ENCODE measurements around the gene FCF1. TPM values are rescaled to one million over a fixed set of nuclear protein-coding genes. Genes with fewer than 3 reads are reported as not detected.
A peak's percentile ranks its signal among the peaks of the same experiment; 100 is the strongest.

FCF1 gene
- total RNA-seq, 1 donor from 2014 or later: 64.1 TPM

DNA sequence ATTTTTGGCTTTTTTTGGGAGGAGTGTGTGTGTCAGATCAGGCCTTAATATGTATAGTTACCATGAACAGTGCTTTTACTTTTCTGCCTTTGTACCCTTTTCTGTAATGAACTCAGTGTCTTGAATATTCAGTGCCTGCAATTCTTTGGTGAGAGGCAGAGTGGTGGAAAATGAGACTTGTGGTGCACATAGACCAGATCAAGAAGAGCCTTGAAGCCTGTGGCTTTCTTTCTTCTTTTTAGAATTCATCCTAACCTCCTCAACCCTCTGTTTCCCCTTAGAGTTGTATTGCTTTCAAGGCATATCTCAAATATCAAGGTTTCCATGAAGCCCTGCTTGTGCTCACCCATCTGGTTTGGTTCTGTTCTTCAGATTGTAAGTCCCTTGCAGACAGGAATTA lies 52.8 kb downstream of the FCF1 start:
- Histone ChIP-seq H3K9ac (ENCODE audit: low read length) (peak overlapping the region; percentile 93), H3K27ac (ENCODE audit: low read depth, low read length) (no peak overlapping the region), H3K4me3 (ENCODE audit: insufficient read depth, low read depth, low read length) (peak overlapping the region; percentile 64), H3K36me3 (ENCODE audit: insufficient read depth, low read length) (no peaks in the 10 kb centered on the region), H3K4me2 (ENCODE audit: low read length) (peak overlapping the region; percentile 98), H3K27me3 (ENCODE audit: insufficient read depth, low read length) (no peaks in the 10 kb centered on the region), H3K79me2 (ENCODE audit: insufficient read depth, low read length) (peaks cover 76% of the 10 kb centered on the region), H4K20me1 (ENCODE audit: insufficient read depth, low read length) (peaks cover 61% of the 10 kb centered on the region), H3K9me3 (ENCODE audit: insufficient read depth, low read depth, low read length) (no peaks in the 10 kb centered on the region), H3K4me1 (ENCODE audit: insufficient read depth, low read length) (peaks cover 14% of the 10 kb centered on the region), H2AFZ (ENCODE audit: low read depth, low read length) (no peak overlapping the region)
- Mint-ChIP-seq H3K36me3 (ENCODE audit: low read depth, unreplicated experiment) (peaks cover 3% of the 10 kb centered on the region), H3K27ac (ENCODE audit: unreplicated experiment) (no peak overlapping the region), H3K4me1 (ENCODE audit: low read depth, unreplicated experiment) (peaks cover 20% of the 10 kb centered on the region), H3K9me3 (ENCODE audit: unreplicated experiment) (no peaks in the 10 kb centered on the region), H3K27me3 (ENCODE audit: low read depth, unreplicated experiment) (no peaks in the 10 kb centered on the region), H3K4me3 (ENCODE audit: unreplicated experiment) (peak overlapping the region; percentile 98)
- no peak for DNase-seq (ENCODE audit: low read depth)
- TF ChIP-seq EZH2 (IDR thresholded peaks at IDR 0.05; ENCODE audit: insufficient read depth, low read length): no peak
- TF ChIP-seq CTCF (IDR thresholded peaks at IDR 0.05; ENCODE audit: insufficient read depth, low read depth, low read length): no peak
- FAIRE-seq: no peak

DNA sequence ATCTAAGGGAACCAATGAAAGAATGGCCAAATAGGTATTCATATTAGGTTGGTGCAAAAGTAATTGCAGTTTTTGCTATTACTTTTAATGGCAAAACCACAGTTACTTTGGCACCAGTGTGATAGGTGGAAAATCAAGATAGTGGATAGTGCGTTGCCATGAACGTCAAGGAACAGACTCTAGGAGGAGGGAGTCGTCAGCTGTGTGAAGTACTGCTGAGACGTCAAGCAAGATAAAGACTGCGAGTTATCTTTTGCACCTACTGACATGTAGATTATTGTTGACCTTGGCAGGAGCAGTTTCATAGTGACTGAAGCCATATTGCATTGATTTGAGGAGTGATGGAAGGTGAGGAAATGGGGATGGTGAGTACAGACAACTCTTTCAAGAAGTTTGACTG lies 58.5 kb downstream of the FCF1 start:
- H3K4me1 Mint-ChIP-seq (ENCODE audit: low read depth, unreplicated experiment): peaks cover 10% of the 10 kb centered on the region
- DNase-seq (ENCODE audit: low read depth): no peak
- no peaks in the 10 kb centered on the region for H3K36me3 Mint-ChIP-seq (ENCODE audit: low read depth, unreplicated experiment)
- H3K27ac Mint-ChIP-seq (ENCODE audit: unreplicated experiment): no peak overlapping the region
- H3K27me3 ChIP-seq (ENCODE audit: insufficient read depth, low read length): no peaks in the 10 kb centered on the region
- no peak overlapping the region for H2AFZ ChIP-seq (ENCODE audit: low read depth, low read length)
- no peaks in the 10 kb centered on the region for H3K27me3 Mint-ChIP-seq (ENCODE audit: low read depth, unreplicated experiment)
- peaks cover 90% of the 10 kb centered on the region for H3K79me2 ChIP-seq (ENCODE audit: insufficient read depth, low read length)
- no peak overlapping the region for H3K4me2 ChIP-seq (ENCODE audit: low read length)
- peaks cover 74% of the 10 kb centered on the region for H4K20me1 ChIP-seq (ENCODE audit: insufficient read depth, low read length)
- no peaks in the 10 kb centered on the region for H3K36me3 ChIP-seq (ENCODE audit: insufficient read depth, low read length)
- H3K4me1 ChIP-seq (ENCODE audit: insufficient read depth, low read length): no peaks in the 10 kb centered on the region
- H3K9me3 ChIP-seq (ENCODE audit: insufficient read depth, low read depth, low read length): no peaks in the 10 kb centered on the region
- H3K4me3 Mint-ChIP-seq (ENCODE audit: unreplicated experiment): no peak overlapping the region
- no peak for FAIRE-seq
- TF ChIP-seq EZH2 (IDR thresholded peaks at IDR 0.05; ENCODE audit: insufficient read depth, low read length) (no peak), CTCF (IDR thresholded peaks at IDR 0.05; ENCODE audit: insufficient read depth, low read depth, low read length) (no peak)
- H3K27ac ChIP-seq (ENCODE audit: low read depth, low read length): no peak overlapping the region
- no peaks in the 10 kb centered on the region for H3K9me3 Mint-ChIP-seq (ENCODE audit: unreplicated experiment)
- H3K4me3 ChIP-seq (ENCODE audit: insufficient read depth, low read depth, low read length): no peak overlapping the region
- no peak overlapping the region for H3K9ac ChIP-seq (ENCODE audit: low read length)

DNA sequence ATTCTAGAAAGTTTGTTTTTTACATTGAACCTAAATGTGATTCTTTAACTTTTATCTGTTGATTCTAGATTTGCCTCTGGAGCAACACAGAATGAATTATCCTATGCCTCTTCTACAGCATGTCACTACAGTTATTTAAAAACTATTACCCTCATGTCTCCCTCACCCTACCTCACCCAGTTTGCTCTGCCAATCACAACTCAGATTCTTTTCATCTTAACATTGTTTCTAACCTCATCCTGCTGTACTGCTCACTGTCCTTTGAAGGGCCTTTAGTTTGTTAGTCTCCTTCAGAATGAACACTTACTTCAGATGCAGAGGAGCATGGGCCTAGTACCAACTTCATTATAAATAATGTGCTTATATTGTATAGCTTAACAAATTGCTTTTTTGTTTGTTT lies 71.7 kb downstream of the FCF1 start:
- FAIRE-seq: no peak
- H3K36me3 ChIP-seq (ENCODE audit: insufficient read depth, low read length): peaks cover 43% of the 10 kb centered on the region
- H3K4me3 Mint-ChIP-seq (ENCODE audit: unreplicated experiment): no peak overlapping the region

More for the DNA sequence above, 71.7 kb downstream of the FCF1 start:
- no peak for TF ChIP-seq CTCF (IDR thresholded peaks at IDR 0.05; ENCODE audit: insufficient read depth, low read depth, low read length)
- TF ChIP-seq EZH2 (IDR thresholded peaks at IDR 0.05; ENCODE audit: insufficient read depth, low read length): no peak
- no peak overlapping the region for H2AFZ ChIP-seq (ENCODE audit: low read depth, low read length)
- Mint-ChIP-seq H3K27me3 (ENCODE audit: low read depth, unreplicated experiment) (no peaks in the 10 kb centered on the region), H3K4me1 (ENCODE audit: low read depth, unreplicated experiment) (peaks cover 9% of the 10 kb centered on the region), H3K9me3 (ENCODE audit: unreplicated experiment) (no peaks in the 10 kb centered on the region), H3K36me3 (ENCODE audit: low read depth, unreplicated experiment) (peaks cover 13% of the 10 kb centered on the region), H3K27ac (ENCODE audit: unreplicated experiment) (no peak overlapping the region)
- H3K79me2 ChIP-seq (ENCODE audit: insufficient read depth, low read length): peaks cover 34% of the 10 kb centered on the region
- H3K4me3 ChIP-seq (ENCODE audit: insufficient read depth, low read depth, low read length): no peak overlapping the region
- no peak overlapping the region for H3K4me2 ChIP-seq (ENCODE audit: low read length)
- H3K4me1 ChIP-seq (ENCODE audit: insufficient read depth, low read length): no peaks in the 10 kb centered on the region
- H4K20me1 ChIP-seq (ENCODE audit: insufficient read depth, low read length): peaks cover 40% of the 10 kb centered on the region
- no peaks in the 10 kb centered on the region for H3K27me3 ChIP-seq (ENCODE audit: insufficient read depth, low read length)
- H3K9me3 ChIP-seq (ENCODE audit: insufficient read depth, low read depth, low read length): no peaks in the 10 kb centered on the region
- H3K27ac ChIP-seq (ENCODE audit: low read depth, low read length): no peak overlapping the region
- DNase-seq (ENCODE audit: low read depth): no peak
- H3K9ac ChIP-seq (ENCODE audit: low read length): no peak overlapping the region
